ENCODE results near the gene HTR2B. TPM values are rescaled to one million over a fixed set of nuclear protein-coding genes. Genes with fewer than 3 reads are reported as not detected.

The HTR2B gene
- total RNA-seq, 5 donors from 2014 or later (not counting 1 experiment from before 2014, with no cell fraction given): 0.38 TPM; not detected in 4

DNA sequence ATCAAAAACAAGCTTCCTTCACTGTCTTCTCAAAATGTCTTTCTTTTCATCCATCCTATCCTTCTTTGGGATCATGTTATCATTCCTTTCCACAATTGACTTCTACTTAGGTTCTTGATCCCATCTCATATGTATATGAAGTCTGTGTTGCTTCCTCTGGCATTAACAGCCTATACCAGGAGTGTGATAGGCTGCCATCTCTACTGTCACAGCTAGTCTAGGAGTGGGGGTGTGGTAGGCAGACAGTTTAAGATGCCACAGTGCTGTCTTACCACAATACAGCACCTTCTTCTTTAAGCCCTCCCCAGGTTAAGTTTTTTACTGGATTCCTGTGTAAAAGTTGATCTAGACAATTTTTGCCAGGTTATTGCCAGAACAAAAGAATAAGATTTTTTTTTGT, 3.7 kb upstream of the HTR2B start:
- no peak overlapping the region for H3K4me3 ChIP-seq (ENCODE audit: control insufficient read depth in 1 of 2, extremely low read depth in 1 of 2, low read length in 1 of 2)
- Mint-ChIP-seq H3K4me1 (peaks cover 20 to 30% (median 24%) of the 10 kb centered on the region in 3 donors), H3K36me3 (peaks cover 7% of the 10 kb centered on the region), H3K9me3 (no peaks in the 10 kb centered on the region), H3K27me3 (no peaks in the 10 kb centered on the region), H3K27ac (no peak overlapping the region), H3K4me3 (no peak overlapping the region)
- ChIA-PET POLR2A (interaction anchor here in 1 of 2 donors (0.6 kb wide), 1 partner anchor 358 kb away, joined by 5 read pairs; no protein-coding TSS in a partner anchor), CTCF (interaction anchor here in 1 of 2 donors (1.0 to 1.5 kb wide), 2 partner anchors 8 to 24 kb away, joined by 4 to 6 read pairs; no protein-coding TSS in a partner anchor)
- H3K27ac ChIP-seq (ENCODE audit: low read length): no peak overlapping the region
- no peaks in the 10 kb centered on the region for H3K9me3 ChIP-seq
- ATAC-seq (replicated peaks in 1 of 4) (no peak), DNase-seq (no peak)
- H3K27me3 ChIP-seq (replicated peaks in 1 of 2; ENCODE audit: control insufficient read depth in 2 of 2, extremely low read depth in 1 of 2, insufficient read depth in 2 of 2, low read length in 1 of 2): no peaks in the 10 kb centered on the region
- H3K4me1 ChIP-seq (ENCODE audit: control insufficient read depth in 1 of 2, extremely low read depth in 1 of 2, insufficient read depth in 2 of 2, low read length in 2 of 2): peaks cover 0 to 17% of the 10 kb centered on the region in 2 experiments
- no peaks in the 10 kb centered on the region for H3K36me3 ChIP-seq (ENCODE audit: control insufficient read depth in 2 of 2, extremely low read depth in 1 of 2, insufficient read depth in 1 of 2, low read length in 1 of 2)

DNA sequence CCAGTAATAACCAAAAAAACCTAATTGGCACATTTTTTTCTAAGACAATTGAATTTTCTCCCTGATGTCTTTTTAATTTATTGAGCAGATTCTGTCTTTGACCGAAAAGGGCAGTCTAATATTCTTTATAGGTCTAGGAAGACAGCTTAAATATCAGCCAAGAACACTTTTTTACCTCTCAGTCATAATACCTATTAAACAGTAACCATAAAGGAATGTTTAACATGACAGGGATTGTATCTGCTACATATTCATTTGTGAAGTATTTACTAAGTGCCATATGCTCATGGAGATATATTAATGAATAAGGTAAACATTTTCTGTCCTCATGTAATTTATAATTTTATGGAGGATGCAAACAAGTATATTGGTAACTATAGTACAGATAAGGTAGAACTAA, 3.1 kb upstream of the HTR2B start:
- H3K9me3 Mint-ChIP-seq: no peaks in the 10 kb centered on the region
- no CpG with 5 or more reads among the region's 1 CpG for WGBS (ENCODE audit: insufficient coverage)
- peaks cover 25 to 36% (median 29%) of the 10 kb centered on the region in 3 donors for H3K4me1 Mint-ChIP-seq
- ChIA-PET CTCF (interaction anchor here in 1 of 2 donors (1.0 kb wide), 1 partner anchor 8 kb away, joined by 4 read pairs; no protein-coding TSS in a partner anchor), POLR2A (interaction anchor here (0.5 to 0.6 kb wide), 3 partner anchors 45 to 358 kb away, joined by 5 to 6 read pairs (median 6); no protein-coding TSS in a partner anchor)
- ATAC-seq (replicated peaks in 1 of 4) (no peak), DNase-seq (no peak)
- Histone ChIP-seq H3K27me3 (replicated peaks in 1 of 2; ENCODE audit: control insufficient read depth in 2 of 2, extremely low read depth in 1 of 2, insufficient read depth in 2 of 2, low read length in 1 of 2) (no peaks in the 10 kb centered on the region), H3K36me3 (ENCODE audit: control insufficient read depth in 2 of 2, extremely low read depth in 1 of 2, insufficient read depth in 1 of 2, low read length in 1 of 2) (no peaks in the 10 kb centered on the region), H3K4me3 (ENCODE audit: control insufficient read depth in 1 of 2, extremely low read depth in 1 of 2, low read length in 1 of 2) (no peak overlapping the region), H3K9me3 (no peaks in the 10 kb centered on the region), H3K4me1 (ENCODE audit: control insufficient read depth in 1 of 2, extremely low read depth in 1 of 2, insufficient read depth in 2 of 2, low read length in 2 of 2) (peaks cover 0 to 23% of the 10 kb centered on the region in 2 experiments), H3K27ac (ENCODE audit: low read length) (no peak overlapping the region)
- peaks cover 7% of the 10 kb centered on the region for H3K36me3 Mint-ChIP-seq
- H3K4me3 Mint-ChIP-seq: no peak overlapping the region
- no peaks in the 10 kb centered on the region for H3K27me3 Mint-ChIP-seq
- H3K27ac Mint-ChIP-seq: no peak overlapping the region

DNA sequence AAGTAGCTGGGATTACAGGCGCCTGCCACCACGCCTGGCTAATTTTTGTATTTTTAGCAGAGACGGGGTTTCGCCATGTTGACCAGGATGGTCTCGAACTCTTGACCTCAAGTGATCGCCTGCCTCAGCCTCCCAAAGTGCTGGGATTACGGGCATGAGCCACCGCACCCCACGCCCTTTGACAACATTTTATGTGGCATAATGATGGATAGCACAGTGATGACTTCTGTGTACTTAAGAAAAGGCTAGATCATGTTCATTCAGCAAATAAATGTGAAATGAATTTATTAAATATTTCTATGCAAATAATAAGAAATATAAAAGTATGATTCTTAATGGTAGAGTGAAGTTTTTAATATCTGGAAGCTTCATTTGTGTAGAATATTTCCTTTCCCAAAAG, 2.6 kb upstream of the HTR2B start:
- 98% methylated on average over 7 of the region's 9 CpGs for WGBS (ENCODE audit: insufficient coverage)
- Histone ChIP-seq H3K27me3 (replicated peaks in 1 of 2; ENCODE audit: control insufficient read depth in 2 of 2, extremely low read depth in 1 of 2, insufficient read depth in 2 of 2, low read length in 1 of 2) (no peaks in the 10 kb centered on the region), H3K27ac (ENCODE audit: low read length) (no peak overlapping the region), H3K9me3 (no peaks in the 10 kb centered on the region), H3K4me1 (ENCODE audit: control insufficient read depth in 1 of 2, extremely low read depth in 1 of 2, insufficient read depth in 2 of 2, low read length in 2 of 2) (peaks cover 0 to 25% of the 10 kb centered on the region in 2 experiments), H3K4me3 (ENCODE audit: control insufficient read depth in 1 of 2, extremely low read depth in 1 of 2, low read length in 1 of 2) (no peak overlapping the region), H3K36me3 (ENCODE audit: control insufficient read depth in 2 of 2, extremely low read depth in 1 of 2, insufficient read depth in 1 of 2, low read length in 1 of 2) (no peaks in the 10 kb centered on the region)
- H3K4me1 Mint-ChIP-seq: peaks cover 25 to 36% (median 26%) of the 10 kb centered on the region in 3 donors
- no peak overlapping the region for H3K27ac Mint-ChIP-seq
- POLR2A ChIA-PET: no interaction called here
- CTCF ChIA-PET: no interaction called here
- no peaks in the 10 kb centered on the region for H3K9me3 Mint-ChIP-seq
- peaks cover 7% of the 10 kb centered on the region for H3K36me3 Mint-ChIP-seq
- no peak for DNase-seq
- no peak overlapping the region for H3K4me3 Mint-ChIP-seq
- ATAC-seq (replicated peaks in 1 of 4): no peak
- H3K27me3 Mint-ChIP-seq: no peaks in the 10 kb centered on the region

DNA sequence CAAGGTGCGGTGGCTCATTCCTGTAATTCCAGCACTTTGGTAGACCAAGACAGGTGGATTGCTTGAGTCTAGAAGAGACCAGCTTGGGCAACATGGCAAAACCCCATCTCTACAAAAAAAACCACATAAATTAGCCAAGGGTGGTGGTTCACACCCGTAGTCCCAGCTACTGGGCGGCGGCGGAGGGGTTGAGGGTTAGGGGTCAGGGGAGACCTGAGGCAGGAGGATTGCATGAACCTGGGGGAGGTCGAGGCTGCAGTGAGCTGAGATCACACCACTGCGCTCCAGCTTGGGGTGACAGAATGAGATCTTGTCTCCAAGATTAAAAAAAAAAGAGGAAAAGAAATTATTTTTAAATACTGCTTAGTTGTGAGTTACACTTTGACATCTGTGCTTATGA, 1.3 kb upstream of the HTR2B start:
- Histone ChIP-seq H3K4me3 (ENCODE audit: control insufficient read depth in 1 of 2, extremely low read depth in 1 of 2, low read length in 1 of 2) (no peak overlapping the region), H3K27me3 (replicated peaks in 1 of 2; ENCODE audit: control insufficient read depth in 2 of 2, extremely low read depth in 1 of 2, insufficient read depth in 2 of 2, low read length in 1 of 2) (no peaks in the 10 kb centered on the region), H3K27ac (ENCODE audit: low read length) (no peak overlapping the region), H3K4me1 (ENCODE audit: control insufficient read depth in 1 of 2, extremely low read depth in 1 of 2, insufficient read depth in 2 of 2, low read length in 2 of 2) (peaks cover 0 to 32% of the 10 kb centered on the region in 2 experiments), H3K9me3 (no peaks in the 10 kb centered on the region), H3K36me3 (ENCODE audit: control insufficient read depth in 2 of 2, extremely low read depth in 1 of 2, insufficient read depth in 1 of 2, low read length in 1 of 2) (no peaks in the 10 kb centered on the region)
- Mint-ChIP-seq H3K4me3 (no peak overlapping the region), H3K27ac (no peak overlapping the region), H3K36me3 (peaks cover 7% of the 10 kb centered on the region), H3K27me3 (no peaks in the 10 kb centered on the region), H3K4me1 (peaks cover 25 to 36% (median 28%) of the 10 kb centered on the region in 3 donors), H3K9me3 (no peaks in the 10 kb centered on the region)
- ATAC-seq (replicated peaks in 1 of 4): no peak
- ChIA-PET CTCF (interaction anchor here in 1 of 2 donors (1.3 kb wide), 1 partner anchor 22 kb away, joined by 4 read pairs; no protein-coding TSS in a partner anchor), POLR2A (no interaction called here)
- 87% methylated on average over 4 of the region's 7 CpGs for WGBS (ENCODE audit: insufficient coverage)
- DNase-seq: no peak

DNA sequence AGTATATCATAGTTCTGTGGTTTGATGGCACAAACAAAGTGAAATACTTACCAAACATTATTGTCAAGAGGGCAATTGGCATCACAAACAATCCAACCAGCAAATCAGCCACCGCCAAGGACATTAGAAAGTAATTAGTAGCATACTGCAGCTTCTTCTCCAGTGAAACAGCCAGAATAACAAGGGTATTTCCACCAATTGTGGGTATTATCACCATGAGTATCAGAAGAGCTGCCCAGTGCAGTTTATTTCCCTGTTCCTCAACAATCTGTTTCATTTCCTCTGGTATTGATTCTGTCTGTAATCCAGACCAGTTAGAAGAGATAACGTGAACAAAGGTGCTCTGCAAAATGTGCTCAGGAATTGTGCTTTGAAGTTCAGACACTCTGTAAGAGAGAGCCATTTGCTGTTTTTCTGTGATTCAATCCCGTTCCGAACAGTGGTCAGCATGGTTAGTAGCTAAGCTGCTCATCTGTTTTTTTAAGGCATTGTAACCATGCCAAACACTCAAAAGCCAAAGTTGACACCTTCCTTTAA, 1.4 kb downstream of the HTR2B start:
- Histone ChIP-seq H3K36me3 (ENCODE audit: control insufficient read depth in 2 of 2, extremely low read depth in 1 of 2, insufficient read depth in 1 of 2, low read length in 1 of 2) (no peaks in the 10 kb centered on the region), H3K27me3 (replicated peaks in 1 of 2; ENCODE audit: control insufficient read depth in 2 of 2, extremely low read depth in 1 of 2, insufficient read depth in 2 of 2, low read length in 1 of 2) (no peaks in the 10 kb centered on the region), H3K9me3 (no peaks in the 10 kb centered on the region), H3K4me1 (ENCODE audit: control insufficient read depth in 1 of 2, extremely low read depth in 1 of 2, insufficient read depth in 2 of 2, low read length in 2 of 2) (peaks cover 0 to 32% of the 10 kb centered on the region in 2 experiments), H3K27ac (ENCODE audit: low read length) (no peak overlapping the region), H3K4me3 (ENCODE audit: control insufficient read depth in 1 of 2, extremely low read depth in 1 of 2, low read length in 1 of 2) (peak overlapping the region in 1 of 2 donors; percentile 17)
- POLR2A ChIA-PET: no interaction called here
- H3K36me3 Mint-ChIP-seq: peaks cover 12% of the 10 kb centered on the region
- ATAC-seq (replicated peaks in 1 of 4) (no peak), DNase-seq (no peak)
- peaks cover 28 to 41% (median 30%) of the 10 kb centered on the region in 3 donors for H3K4me1 Mint-ChIP-seq
- no peak overlapping the region for H3K4me3 Mint-ChIP-seq
- CTCF ChIA-PET: interaction anchor here in 1 of 2 donors (0.6 kb wide), 1 partner anchor 68 kb away, joined by 4 read pairs; no protein-coding TSS in a partner anchor
- H3K27ac Mint-ChIP-seq: peak overlapping the region in 1 of 2 donors; percentile 5
- no peaks in the 10 kb centered on the region for H3K27me3 Mint-ChIP-seq
- 92% methylated on average over 2 of the region's 4 CpGs for WGBS (ENCODE audit: insufficient coverage)
- no peaks in the 10 kb centered on the region for H3K9me3 Mint-ChIP-seq

DNA sequence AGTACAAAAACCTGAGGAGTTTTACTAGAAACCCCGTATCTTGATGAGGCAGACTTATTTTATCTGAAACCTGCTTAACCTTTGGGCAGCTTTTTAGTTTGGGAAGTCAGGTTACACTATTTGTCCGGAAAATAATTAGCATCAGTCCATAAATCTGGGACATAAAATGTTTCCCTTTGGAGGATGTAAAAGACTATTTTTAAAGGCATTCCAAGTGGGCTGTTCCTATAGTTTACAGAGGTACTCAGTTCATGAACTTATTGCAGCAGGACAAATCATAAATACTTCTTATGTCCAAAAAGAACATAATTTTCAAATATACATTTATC, 6.3 kb downstream of the HTR2B start:
- POLR2A ChIA-PET: no interaction called here
- H3K36me3 ChIP-seq (ENCODE audit: control insufficient read depth in 2 of 2, extremely low read depth in 1 of 2, insufficient read depth in 1 of 2, low read length in 1 of 2): peaks cover 0 to 1% of the 10 kb centered on the region in 2 donors
- no peak for ATAC-seq (replicated peaks in 1 of 4)
- H3K27me3 ChIP-seq (replicated peaks in 1 of 2; ENCODE audit: control insufficient read depth in 2 of 2, extremely low read depth in 1 of 2, insufficient read depth in 2 of 2, low read length in 1 of 2): no peaks in the 10 kb centered on the region
- no peak overlapping the region for H3K27ac ChIP-seq (ENCODE audit: low read length)
- Mint-ChIP-seq H3K27ac (no peak overlapping the region), H3K4me1 (peaks cover 9 to 15% (median 12%) of the 10 kb centered on the region in 3 donors), H3K4me3 (no peak overlapping the region), H3K9me3 (no peaks in the 10 kb centered on the region), H3K36me3 (peaks cover 26% of the 10 kb centered on the region), H3K27me3 (no peaks in the 10 kb centered on the region)
- no peak overlapping the region for H3K4me3 ChIP-seq (ENCODE audit: control insufficient read depth in 1 of 2, extremely low read depth in 1 of 2, low read length in 1 of 2)
- H3K9me3 ChIP-seq: no peaks in the 10 kb centered on the region
- CTCF ChIA-PET: interaction anchor here in 1 of 2 donors (0.6 kb wide), 1 partner anchor 1421 kb away, joined by 3 read pairs; the partner anchor contains the start of gene CHRNG
- no peak for DNase-seq
- peaks cover 0 to 15% of the 10 kb centered on the region in 2 experiments for H3K4me1 ChIP-seq (ENCODE audit: control insufficient read depth in 1 of 2, extremely low read depth in 1 of 2, insufficient read depth in 2 of 2, low read length in 2 of 2)
- WGBS (ENCODE audit: insufficient coverage): 100% methylated on average over 1 of the region's 2 CpGs
